ENCODE results near the gene SPOCD1.

SPOCD1 gene

GRCh38 chr1:31799196-31799894 is 16.5 kb downstream of the SPOCD1 start:
- DNase-seq, result no peak

DNA sequence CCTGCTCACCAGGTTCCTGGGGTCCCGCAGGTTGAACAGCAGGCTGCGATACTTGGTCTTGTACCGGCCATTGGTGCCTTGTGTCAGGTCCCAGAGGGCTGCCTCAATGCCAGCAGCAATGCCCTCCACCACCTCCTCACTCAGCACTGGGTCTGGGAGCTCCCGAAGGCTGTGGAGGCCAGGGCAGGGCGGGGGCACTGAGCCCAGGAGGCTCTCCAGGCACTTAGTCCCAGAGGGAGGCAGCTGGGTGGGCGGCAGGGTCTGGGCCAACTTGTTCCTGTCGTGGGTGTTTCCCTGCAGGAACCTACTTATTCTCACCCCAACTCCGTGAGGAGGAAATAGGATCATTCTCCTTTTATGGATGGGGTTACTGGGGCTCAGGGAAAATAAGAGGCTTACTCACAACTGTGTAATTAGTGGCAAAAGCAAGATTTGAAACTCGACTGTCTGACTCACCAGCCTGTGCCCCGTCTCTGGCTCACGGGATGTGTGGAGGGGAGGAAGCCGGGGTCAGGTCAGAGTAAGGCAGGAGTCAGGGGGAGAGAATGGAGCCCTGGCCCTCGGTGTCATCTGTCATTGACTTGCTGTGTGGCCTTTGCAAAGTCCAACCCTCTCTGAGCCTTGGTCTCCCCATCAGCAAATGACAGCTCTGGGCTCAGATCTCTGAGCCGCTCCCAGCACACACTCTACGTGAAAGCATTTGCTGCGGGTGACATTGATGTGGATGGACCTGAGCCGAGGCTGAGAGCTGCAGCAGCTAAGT is 17.2 kb downstream of the SPOCD1 start:
- no peak for DNase-seq

GRCh38 chr1:31798086-31798432 is 17.8 kb downstream of the SPOCD1 start:
- DNase-seq, result no peak

DNA sequence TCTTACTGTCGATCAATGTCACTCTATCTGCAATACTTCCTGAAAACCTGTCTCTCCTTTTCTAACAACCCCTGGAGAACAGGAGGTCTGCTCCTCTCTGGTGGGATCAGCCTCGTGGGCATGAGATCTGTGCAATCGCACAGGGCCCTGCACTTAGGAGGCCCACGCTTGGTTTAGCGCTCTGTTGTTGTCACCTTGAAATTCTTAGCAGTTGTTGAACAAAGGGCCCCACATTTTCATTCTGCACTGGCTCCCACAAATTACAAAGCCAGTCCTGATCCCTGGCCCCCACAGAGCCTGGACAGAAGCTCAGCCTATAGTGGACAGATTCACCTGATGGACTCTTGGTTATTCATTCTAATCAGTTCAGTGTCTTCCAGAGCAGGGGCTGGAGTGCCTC is 18.6 kb downstream of the SPOCD1 start:
- no peak for DNase-seq

DNA sequence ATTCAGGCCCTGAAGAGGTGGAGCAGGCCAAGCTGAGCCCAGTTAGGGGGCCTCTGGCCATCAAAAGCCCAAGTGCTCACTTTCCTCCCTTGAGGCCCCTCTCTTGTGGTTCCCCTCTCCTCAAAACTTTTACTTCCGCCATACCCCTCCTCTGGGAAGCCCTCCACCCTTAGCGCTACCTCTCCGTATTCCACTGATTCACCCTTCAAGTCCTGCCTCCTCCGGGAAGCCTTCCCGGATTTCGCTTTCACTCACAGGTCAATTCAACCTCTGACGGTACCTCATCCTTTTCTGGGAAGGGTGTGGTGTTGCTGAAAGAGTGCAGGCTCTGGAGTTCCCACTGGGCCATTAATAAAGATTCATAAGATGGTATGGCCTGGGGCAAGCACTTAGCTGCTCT is 19.1 kb downstream of the SPOCD1 start:
- no peak for DNase-seq

DNA sequence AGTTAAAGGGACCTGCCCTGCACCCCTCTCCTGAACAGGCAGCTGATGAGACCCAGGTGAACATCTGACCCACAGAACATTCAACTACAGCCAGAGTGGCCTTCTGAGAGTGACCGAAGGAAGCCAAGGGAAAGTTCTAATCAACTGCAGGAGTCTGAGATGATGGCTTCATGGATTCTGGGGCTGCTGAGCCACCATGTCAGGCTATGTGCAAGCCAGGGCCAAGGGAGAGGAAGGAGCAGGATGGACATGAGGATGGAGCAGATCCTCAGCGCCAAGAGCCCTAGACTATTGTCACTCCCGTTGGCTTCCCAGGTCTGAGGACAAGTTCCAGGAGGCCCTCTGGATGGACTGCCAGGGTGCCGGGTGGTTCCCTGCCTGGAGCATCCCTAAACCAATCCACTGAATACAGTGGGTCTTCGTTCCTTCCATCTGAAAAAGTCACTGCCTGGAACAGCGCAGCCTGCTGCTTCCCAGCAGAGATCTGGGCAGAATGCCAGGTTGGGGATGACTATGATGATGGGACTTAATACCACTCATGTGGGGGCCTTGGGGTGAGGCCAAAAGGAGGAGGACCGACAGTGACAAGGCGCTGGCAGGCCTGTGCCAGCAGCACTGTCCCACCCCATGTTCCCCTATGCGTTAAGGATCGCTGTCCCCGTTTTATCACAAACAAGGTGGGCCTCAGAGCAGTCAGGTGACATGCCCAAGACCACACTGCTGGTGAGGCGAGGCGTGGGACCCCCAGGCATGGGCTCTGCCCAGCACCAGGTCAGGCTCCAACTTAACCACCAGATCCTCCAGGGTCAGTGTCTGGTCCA is 19.8 kb downstream of the SPOCD1 start:
- peak; percentile 46 for DNase-seq

DNA sequence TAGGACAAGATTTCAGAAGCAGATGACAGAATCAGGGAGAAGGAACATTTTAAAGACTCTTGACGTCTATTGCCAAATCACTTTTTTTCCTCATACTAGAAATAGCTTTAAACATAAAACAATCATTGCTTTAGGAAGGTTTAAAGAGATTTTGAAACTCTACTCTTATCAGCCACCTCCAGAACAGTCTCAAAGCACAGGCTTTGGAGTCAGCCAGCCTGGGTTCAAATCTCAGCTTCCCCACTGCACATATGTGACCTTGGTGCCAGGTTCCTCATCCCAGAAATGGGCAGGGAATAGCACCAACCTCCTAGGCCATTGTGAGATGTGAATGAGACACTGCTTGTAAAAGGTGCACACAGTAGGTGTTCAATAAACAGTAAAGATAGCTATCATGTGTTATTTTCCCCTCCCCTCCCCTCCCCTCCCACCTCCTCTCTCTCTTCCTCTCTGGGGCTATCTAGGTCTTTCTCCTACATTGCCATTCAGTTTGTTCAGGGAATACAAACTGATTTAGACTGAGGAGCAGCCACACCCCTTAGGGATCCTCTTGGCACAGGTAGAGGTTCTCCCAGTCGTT is 20.6 kb downstream of the SPOCD1 start:
- no peak for DNase-seq

- no peak for DNase-seq
Measured at GRCh38 chr1:31793586-31794285, 22.1 kb downstream of the SPOCD1 start.

DNA sequence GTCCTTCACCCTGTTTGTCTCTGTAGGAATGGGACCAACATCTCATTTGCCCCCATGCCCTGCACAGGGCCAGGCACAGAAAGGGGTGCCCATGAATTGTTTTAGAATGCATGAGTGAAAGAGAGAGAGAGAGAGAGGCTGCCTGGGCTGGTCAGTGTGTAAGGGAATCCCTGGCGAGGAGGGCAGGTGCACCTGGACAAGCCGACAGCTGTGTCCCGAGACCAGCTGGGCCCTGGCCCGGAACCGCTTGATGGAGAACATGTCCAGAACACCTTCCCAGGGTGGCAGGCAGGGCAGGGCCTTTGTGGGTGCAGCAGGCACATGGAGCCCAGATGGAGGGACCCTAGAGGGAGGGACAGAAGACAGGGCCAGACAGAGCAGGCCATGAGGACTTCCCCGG is 22.7 kb downstream of the SPOCD1 start:
- DNase-seq, result no peak

- no peak for DNase-seq
Measured at GRCh38 chr1:31792541-31792940, 23.3 kb downstream of the SPOCD1 start.

- no peak for DNase-seq
Measured at GRCh38 chr1:31792116-31792515, 23.7 kb downstream of the SPOCD1 start.

DNA sequence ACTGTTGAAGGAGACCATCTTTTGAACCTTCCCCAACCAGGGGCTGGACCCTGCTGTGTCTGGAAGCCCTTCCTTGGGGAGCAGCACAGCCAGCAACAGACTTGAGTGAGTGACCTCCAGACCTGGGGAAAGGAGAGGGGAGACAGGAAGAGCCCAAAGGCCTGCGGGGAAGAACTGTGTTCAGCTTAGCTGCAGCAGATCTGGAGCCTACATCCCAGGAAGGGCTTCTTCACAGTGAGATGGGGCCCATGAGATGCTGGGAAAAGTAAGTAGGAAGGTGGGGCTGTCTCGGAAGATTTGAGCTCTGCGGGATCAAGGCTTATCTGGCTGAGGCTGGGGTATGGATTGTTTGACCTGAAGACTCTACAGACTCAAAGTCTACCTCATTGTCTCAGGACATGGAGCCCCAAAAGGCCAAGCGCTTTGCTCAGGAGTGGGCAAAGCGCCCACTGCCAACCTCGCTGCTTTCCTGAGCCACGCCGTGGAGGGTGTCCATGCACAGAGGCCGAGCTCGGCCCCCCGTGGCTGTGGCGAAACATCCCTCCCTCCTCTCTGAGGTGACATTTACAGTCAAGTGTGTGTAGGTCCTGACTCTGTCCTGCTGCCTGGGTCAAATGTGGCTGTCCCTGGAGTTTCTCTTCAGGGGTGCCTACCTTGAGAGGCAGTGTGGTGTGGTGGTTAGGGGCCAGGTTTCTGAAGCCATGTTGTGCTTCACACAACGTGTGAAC is 24.5 kb downstream of the SPOCD1 start:
- DNase-seq, result no peak

DNA sequence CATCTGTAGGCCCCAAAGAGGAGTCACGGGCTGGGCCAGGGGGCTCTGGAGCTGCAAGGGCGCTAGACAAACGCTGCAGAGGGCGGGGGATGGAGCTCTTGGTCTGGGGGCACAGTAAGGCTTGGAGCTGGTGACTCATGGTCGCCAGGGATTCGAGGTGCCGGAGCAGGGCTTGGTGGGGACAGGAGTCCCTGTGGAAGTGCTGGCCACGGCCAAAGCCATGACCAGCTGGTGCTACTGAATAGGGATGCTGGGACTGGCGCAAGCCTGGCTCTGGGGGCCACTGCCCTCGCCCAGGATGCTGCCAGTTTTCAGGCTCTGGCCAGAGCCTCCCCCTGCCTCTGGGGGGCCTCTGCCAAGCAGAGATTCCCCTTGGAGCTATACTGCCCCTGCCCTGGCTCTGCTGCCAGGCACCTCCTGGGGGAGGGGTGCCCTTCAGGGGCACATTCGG is 25.2 kb downstream of the SPOCD1 start:
- no peak for DNase-seq

DNA sequence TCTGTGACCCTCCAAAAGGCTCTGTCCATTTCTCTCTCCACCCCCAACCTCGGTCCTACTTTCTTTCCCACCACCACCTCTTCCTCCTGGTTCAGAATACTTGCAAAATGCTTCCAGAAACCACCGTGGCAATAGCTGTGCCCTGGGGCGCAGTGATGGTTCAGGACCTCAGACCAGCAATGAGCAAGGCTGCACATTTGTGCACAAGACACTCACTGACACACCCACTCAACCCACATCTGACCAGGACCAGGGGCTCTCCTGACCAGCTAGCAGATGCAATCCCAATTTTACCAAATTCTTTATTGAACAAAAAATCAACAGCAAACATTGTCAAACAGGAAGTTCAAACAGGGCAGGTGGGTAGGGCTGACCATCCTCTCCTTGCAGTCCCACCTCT is 25.7 kb downstream of the SPOCD1 start:
- no peak for DNase-seq

- DNase-seq, result peak; percentile 30
Measured at GRCh38 chr1:31789259-31790065, 26.4 kb downstream of the SPOCD1 start.

DNA sequence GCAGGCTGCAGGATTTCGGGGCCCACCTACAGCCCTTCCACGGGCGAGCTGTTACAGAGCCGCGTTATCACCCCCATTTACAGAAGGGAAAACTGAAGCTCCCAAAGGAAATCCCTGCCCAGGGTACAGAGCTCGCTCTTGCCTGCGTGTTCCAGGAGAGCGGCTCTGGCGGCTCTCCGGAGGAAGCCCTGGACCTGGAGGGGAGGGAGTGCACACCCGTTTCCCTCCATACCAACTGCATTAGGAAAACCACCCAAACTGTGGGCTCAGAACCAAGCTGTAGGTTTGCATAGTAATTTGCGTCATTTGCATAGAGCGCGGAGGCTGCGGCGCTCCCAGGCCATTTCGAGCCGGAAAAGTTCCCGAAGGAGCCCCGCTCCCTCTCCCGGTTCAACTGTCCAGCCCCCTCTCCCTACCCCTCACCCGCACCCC is 27.0 kb downstream of the SPOCD1 start:
- DNase-seq, result no peak

DNA sequence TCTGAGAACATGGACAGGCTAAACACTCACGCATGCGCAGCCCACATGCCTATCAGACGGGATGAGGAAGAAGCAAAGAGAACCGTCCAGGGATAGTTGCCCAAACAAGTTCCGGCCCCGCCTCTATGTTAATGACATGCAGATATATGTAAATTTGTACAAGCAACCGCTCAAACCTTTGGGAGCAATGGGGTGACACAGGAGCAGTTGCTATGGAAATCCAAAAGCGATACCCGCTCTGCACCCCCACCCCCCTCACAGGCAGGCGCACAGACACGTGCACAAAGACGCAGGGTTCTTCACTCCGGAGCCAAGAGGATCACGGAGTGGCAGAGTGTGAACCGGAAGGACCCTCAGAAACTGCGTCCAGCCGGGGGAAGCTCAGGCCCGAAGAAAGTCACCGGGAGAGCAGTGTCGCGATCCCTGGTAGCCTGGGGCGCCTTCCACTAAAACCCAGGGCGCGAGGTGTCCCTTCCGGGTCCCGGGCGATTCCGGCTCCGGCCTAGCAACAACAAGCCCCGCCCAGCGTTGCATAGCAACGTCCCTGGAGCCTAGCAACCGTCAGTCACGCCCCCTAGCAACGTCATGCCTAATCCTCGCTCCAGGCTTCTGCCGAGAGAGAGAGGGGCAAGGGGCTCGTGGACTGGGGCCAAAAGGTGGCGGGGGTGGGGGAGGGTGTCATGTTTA is 27.5 kb downstream of the SPOCD1 start:
- DNase-seq, result no peak

GRCh38 chr1:31787786-31788137 is 28.1 kb downstream of the SPOCD1 start:
- DNase-seq, result no peak

DNA sequence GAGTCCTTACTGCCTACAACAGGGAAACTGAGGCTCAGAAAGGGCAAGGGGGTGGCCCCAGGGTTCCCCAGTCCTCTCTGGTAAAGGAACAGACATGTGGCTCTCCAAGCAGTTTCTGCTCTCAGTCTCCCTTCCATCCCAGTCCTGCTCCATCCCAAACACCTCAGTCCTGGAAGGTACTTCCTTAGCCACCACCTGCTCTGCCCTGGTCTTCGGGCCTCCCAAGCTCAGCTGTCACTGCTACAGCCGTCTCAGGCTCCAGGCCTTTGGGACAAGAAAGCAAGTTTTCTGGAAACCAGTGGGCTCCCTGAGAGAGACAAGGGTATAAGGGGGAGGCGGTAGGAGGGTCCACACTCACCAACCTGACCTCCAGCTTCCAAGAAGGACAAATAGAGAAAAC is 28.6 kb downstream of the SPOCD1 start:
- DNase-seq, result no peak

- DNase-seq, result no peak
Measured at GRCh38 chr1:31786366-31787060, 29.3 kb downstream of the SPOCD1 start.
